Stimulated activated CD8-positive, alpha-beta memory T cell treated with anti-CD3 and anti-CD28 coated beads, Interleukin-15, amount 100 ng/mL, for 4 hours (primary cell): ENCODE data around the gene TRIP11.

Source experiments
- DNase-seq, 2 donors: peaks; one replicate each; pipeline ENCODE4 v3.0.0-alpha.2; 2020; ENCODE audit warnings: low read depth in 2 of 2

The TRIP11 gene

GRCh38 chr14:91918186-91918883, 121.5 kb downstream of the TRIP11 start:
- no peak for DNase-seq
